ENCODE results near the gene MCTP2. TPM values are rescaled to one million over a fixed set of nuclear protein-coding genes. Genes with fewer than 3 reads are reported as not detected.

MCTP2 gene
- total RNA-seq, 1 donor from 2014 or later: 54.2 TPM

DNA sequence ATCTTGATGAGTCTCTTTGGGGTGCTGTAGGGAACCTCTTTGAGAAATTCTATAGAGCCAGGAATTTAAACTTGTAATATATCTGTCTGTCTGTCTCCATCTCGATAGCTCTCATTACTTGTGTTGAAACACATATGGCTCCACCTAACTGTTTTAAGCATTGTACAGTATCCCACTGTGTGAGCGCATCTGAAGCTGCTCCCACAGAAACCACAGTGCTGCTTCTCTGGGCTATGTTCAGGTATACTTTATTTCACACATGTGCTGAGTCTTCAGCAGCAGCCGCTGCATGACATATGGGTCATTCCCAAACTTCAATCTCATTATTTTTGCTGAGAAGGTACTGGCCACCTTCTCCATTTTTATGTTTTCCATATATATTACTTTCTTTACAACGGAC, 63.9 kb downstream of the MCTP2 start:
- H3K36me3 Mint-ChIP-seq (ENCODE audit: low read depth): peaks cover 4% of the 10 kb centered on the region
- intact Hi-C loops (cut with micrococcal nuclease): no loop called here
- no peak overlapping the region for H3K27ac Mint-ChIP-seq
- DNase-seq: no peak
- peaks cover 83% of the 10 kb centered on the region for H3K4me1 Mint-ChIP-seq
- H3K9me3 Mint-ChIP-seq: no peaks in the 10 kb centered on the region
- no peaks in the 10 kb centered on the region for H3K27me3 Mint-ChIP-seq
- TF ChIP-seq, protein P1, sequence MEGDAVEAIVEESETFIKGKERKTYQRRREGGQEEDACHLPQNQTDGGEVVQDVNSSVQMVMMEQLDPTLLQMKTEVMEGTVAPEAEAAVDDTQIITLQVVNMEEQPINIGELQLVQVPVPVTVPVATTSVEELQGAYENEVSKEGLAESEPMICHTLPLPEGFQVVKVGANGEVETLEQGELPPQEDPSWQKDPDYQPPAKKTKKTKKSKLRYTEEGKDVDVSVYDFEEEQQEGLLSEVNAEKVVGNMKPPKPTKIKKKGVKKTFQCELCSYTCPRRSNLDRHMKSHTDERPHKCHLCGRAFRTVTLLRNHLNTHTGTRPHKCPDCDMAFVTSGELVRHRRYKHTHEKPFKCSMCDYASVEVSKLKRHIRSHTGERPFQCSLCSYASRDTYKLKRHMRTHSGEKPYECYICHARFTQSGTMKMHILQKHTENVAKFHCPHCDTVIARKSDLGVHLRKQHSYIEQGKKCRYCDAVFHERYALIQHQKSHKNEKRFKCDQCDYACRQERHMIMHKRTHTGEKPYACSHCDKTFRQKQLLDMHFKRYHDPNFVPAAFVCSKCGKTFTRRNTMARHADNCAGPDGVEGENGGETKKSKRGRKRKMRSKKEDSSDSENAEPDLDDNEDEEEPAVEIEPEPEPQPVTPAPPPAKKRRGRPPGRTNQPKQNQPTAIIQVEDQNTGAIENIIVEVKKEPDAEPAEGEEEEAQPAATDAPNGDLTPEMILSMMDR (IDR thresholded peaks at IDR 0.05): no peak
- POLR2A ChIA-PET: interaction anchor here (0.6 to 1.5 kb wide), 4 partner anchors 11 to 66 kb away, joined by 3 to 7 read pairs (median 5); partner anchors contain the start of gene MCTP2
- no peak for ATAC-seq (ENCODE audit: low read depth)
- H3K4me3 Mint-ChIP-seq: no peak overlapping the region
- CTCF ChIA-PET: interaction anchor here (1.3 to 1.5 kb wide), 2 partner anchors 7 to 12 kb away, joined by 3 to 5 read pairs; no protein-coding TSS in a partner anchor

GRCh38 chr15:94296717-94297116, 65.4 kb downstream of the MCTP2 start:
- ChIA-PET CTCF (interaction anchor here (0.8 to 1.6 kb wide), 5 partner anchors 9 to 27 kb away, joined by 3 to 5 read pairs (median 5); no protein-coding TSS in a partner anchor), POLR2A (interaction anchor here (1.6 to 2.5 kb wide), 4 partner anchors 10 to 67 kb away, joined by 5 to 27 read pairs (median 10); partner anchors contain the start of gene MCTP2)
- H3K27ac Mint-ChIP-seq: peak overlapping the region; percentile 85
- DNase-seq (no peak), ATAC-seq (ENCODE audit: low read depth) (no peak)
- no peaks in the 10 kb centered on the region for H3K9me3 Mint-ChIP-seq
- intact Hi-C loops (cut with micrococcal nuclease): loop anchor here (1.0 kb wide), 1 partner anchor 8 kb away; no protein-coding TSS in a partner anchor
- peaks cover 76% of the 10 kb centered on the region for H3K4me1 Mint-ChIP-seq
- H3K27me3 Mint-ChIP-seq: no peaks in the 10 kb centered on the region
- H3K36me3 Mint-ChIP-seq (ENCODE audit: low read depth): peaks cover 12% of the 10 kb centered on the region
- no peak overlapping the region for H3K4me3 Mint-ChIP-seq
- TF ChIP-seq, protein P1 (IDR thresholded peaks at IDR 0.05): no peak

DNA sequence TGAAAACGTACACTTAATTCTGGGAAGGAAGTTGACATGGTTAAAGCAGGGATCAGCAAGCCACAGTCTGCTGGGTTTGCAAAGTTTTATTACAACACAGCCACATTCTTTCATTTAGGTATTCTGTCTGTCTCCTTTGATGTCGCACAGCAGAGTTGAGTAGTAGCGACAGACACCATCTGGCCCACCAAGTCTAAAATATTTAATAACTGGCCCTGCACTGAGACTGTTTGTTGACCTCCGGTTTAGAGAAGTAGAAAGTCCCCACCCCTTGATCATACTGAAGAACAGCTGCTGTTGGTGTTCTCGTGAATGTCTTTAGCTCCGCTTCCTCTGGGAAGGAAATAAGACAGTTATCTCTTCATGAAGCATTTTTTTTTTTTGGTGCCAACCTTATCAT, 66.2 kb downstream of the MCTP2 start:
- no peaks in the 10 kb centered on the region for H3K27me3 Mint-ChIP-seq
- intact Hi-C loops (cut with micrococcal nuclease): loop anchor here (1.0 kb wide), 1 partner anchor 9 kb away; no protein-coding TSS in a partner anchor
- H3K4me3 Mint-ChIP-seq: peak overlapping the region; percentile 29
- TF ChIP-seq, protein P1 (IDR thresholded peaks at IDR 0.05): no peak
- peaks cover 74% of the 10 kb centered on the region for H3K4me1 Mint-ChIP-seq
- no peak for DNase-seq
- peak overlapping the region; percentile 85 for H3K27ac Mint-ChIP-seq
- ATAC-seq (ENCODE audit: low read depth): peak; percentile 79
- CTCF ChIA-PET: interaction anchor here (0.9 to 2.4 kb wide), 5 partner anchors 9 to 132 kb away, joined by 4 to 9 read pairs (median 5); no protein-coding TSS in a partner anchor
- POLR2A ChIA-PET: interaction anchor here (0.7 to 2.5 kb wide), 6 partner anchors 9 to 68 kb away, joined by 3 to 27 read pairs (median 6); partner anchors contain the start of gene MCTP2
- no peaks in the 10 kb centered on the region for H3K9me3 Mint-ChIP-seq
- H3K36me3 Mint-ChIP-seq (ENCODE audit: low read depth): peaks cover 20% of the 10 kb centered on the region

- intact Hi-C loops (cut with micrococcal nuclease): no loop called here
- peaks cover 3% of the 10 kb centered on the region for H3K9me3 Mint-ChIP-seq
- ATAC-seq (ENCODE audit: low read depth) (no peak), DNase-seq (no peak)
- ChIA-PET CTCF (interaction anchor here (1.0 to 2.4 kb wide), 2 partner anchors 10 to 68 kb away, joined by 5 to 9 read pairs; no protein-coding TSS in a partner anchor), POLR2A (interaction anchor here (1.1 to 2.5 kb wide), 3 partner anchors 8 to 69 kb away, joined by 3 to 13 read pairs (median 7); partner anchors contain the start of gene MCTP2)
- peak overlapping the region; percentile 85 for H3K27ac Mint-ChIP-seq
- H3K4me1 Mint-ChIP-seq: peaks cover 72% of the 10 kb centered on the region
- no peaks in the 10 kb centered on the region for H3K27me3 Mint-ChIP-seq
- no peak overlapping the region for H3K4me3 Mint-ChIP-seq
- TF ChIP-seq, protein P1 (IDR thresholded peaks at IDR 0.05): no peak
- peaks cover 27% of the 10 kb centered on the region for H3K36me3 Mint-ChIP-seq (ENCODE audit: low read depth)
These were observed 67.0 kb downstream of the MCTP2 start for GRCh38 chr15:94298364-94298763.

- ChIA-PET CTCF (interaction anchor here (0.7 kb wide), 1 partner anchor 136 kb away, joined by 3 read pairs; no protein-coding TSS in a partner anchor), POLR2A (interaction anchor here (0.8 kb wide), 1 partner anchor 13 kb away, joined by 3 read pairs; no protein-coding TSS in a partner anchor)
- DNase-seq (no peak), ATAC-seq (ENCODE audit: low read depth) (no peak)
- TF ChIP-seq, protein P1 (IDR thresholded peaks at IDR 0.05): no peak
- Mint-ChIP-seq H3K36me3 (ENCODE audit: low read depth) (peaks cover 41% of the 10 kb centered on the region), H3K4me1 (peaks cover 76% of the 10 kb centered on the region), H3K9me3 (peaks cover 3% of the 10 kb centered on the region), H3K27ac (no peak overlapping the region), H3K27me3 (no peaks in the 10 kb centered on the region), H3K4me3 (no peak overlapping the region)
- intact Hi-C loops (cut with micrococcal nuclease): no loop called here
These were observed 69.3 kb downstream of the MCTP2 start for GRCh38 chr15:94300612-94301011.

Measured in activated B cell treated with CpG ODN at 0.5 μM for 24 hours (primary cell).